Sigmoid colon (tissue), 3 donors: ENCODE results near the gene SLAMF9.

Source experiments
- CTCF ChIP-seq, 4 experiments: fragments of 450-650 bp in 3 of 4; fragments of 200-600 bp in 1 of 4; IDR thresholded peaks; one replicate each; pipeline ENCODE4 v1.5.1; 2016 to 2019; ENCODE audit warnings: antibody characterized with exemption in 4 of 4, mild to moderate bottlenecking in 3 of 4, moderate library complexity in 2 of 4
- POLR2A ChIP-seq, 2 donors: fragments of 450-650 bp; IDR thresholded peaks; one replicate each; pipeline ENCODE4 v1.6.1; 2016; ENCODE audit warnings: antibody characterized with exemption in 2 of 2, mild to moderate bottlenecking in 2 of 2, moderate library complexity in 2 of 2

- no peak for TF ChIP-seq POLR2A (IDR thresholded peaks at IDR 0.05)
- TF ChIP-seq CTCF (IDR thresholded peaks at IDR 0.05), result no peak
Measured at GRCh38 chr1:159959451-159959850, 5.4 kb upstream of the SLAMF9 start.
